Astrocyte of the spinal cord (primary cell): Measurements from ENCODE around the gene CHAC1.

Experiments
- DNase-seq: peaks from one replicate; pipeline ENCODE4 v3.0.0; 2011; ENCODE audit warnings: low read depth, low spot score
- H3K4me3 ChIP-seq: 2 replicates; pipeline ENCODE4 v1.5.1; 2011; ENCODE audit warnings: low read depth, mild to moderate bottlenecking, low read length, moderate library complexity
- in situ Hi-C: cut with HindIII; loops from 2 replicates; pipeline ENCODE4 v1.10.0; 2017; ENCODE audit warnings: low sequenced_read_pairs
- TF ChIP-seq, protein P1 (sequence below): IDR thresholded peaks from 2 replicates; pipeline ENCODE4 v1.5.1; 2012; ENCODE audit warnings: low read depth, mild to moderate bottlenecking, low read length, inconsistent platforms

CHAC1 gene

GRCh38 chr15:40952901-40953712, at the start of gene CHAC1:
Gene CHAC1, plus strand, starts transcription at chr15:40953471. Its CDS starts 113 bp downstream, at chr15:40953584.
- peak within 1 kb of the TSS; percentile 79 for H3K4me3 ChIP-seq
- in situ Hi-C loops, result no loop called here
- peak; percentile 98 for DNase-seq
- TF ChIP-seq, protein P1, sequence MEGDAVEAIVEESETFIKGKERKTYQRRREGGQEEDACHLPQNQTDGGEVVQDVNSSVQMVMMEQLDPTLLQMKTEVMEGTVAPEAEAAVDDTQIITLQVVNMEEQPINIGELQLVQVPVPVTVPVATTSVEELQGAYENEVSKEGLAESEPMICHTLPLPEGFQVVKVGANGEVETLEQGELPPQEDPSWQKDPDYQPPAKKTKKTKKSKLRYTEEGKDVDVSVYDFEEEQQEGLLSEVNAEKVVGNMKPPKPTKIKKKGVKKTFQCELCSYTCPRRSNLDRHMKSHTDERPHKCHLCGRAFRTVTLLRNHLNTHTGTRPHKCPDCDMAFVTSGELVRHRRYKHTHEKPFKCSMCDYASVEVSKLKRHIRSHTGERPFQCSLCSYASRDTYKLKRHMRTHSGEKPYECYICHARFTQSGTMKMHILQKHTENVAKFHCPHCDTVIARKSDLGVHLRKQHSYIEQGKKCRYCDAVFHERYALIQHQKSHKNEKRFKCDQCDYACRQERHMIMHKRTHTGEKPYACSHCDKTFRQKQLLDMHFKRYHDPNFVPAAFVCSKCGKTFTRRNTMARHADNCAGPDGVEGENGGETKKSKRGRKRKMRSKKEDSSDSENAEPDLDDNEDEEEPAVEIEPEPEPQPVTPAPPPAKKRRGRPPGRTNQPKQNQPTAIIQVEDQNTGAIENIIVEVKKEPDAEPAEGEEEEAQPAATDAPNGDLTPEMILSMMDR, result no peak

- TF ChIP-seq, protein P1, result no peak
- in situ Hi-C loops, result no loop called here
- H3K4me3 ChIP-seq, result no peak overlapping the region
- no peak for DNase-seq
Measured at GRCh38 chr15:40904552-40905201, 48.6 kb upstream of the CHAC1 start.

DNA sequence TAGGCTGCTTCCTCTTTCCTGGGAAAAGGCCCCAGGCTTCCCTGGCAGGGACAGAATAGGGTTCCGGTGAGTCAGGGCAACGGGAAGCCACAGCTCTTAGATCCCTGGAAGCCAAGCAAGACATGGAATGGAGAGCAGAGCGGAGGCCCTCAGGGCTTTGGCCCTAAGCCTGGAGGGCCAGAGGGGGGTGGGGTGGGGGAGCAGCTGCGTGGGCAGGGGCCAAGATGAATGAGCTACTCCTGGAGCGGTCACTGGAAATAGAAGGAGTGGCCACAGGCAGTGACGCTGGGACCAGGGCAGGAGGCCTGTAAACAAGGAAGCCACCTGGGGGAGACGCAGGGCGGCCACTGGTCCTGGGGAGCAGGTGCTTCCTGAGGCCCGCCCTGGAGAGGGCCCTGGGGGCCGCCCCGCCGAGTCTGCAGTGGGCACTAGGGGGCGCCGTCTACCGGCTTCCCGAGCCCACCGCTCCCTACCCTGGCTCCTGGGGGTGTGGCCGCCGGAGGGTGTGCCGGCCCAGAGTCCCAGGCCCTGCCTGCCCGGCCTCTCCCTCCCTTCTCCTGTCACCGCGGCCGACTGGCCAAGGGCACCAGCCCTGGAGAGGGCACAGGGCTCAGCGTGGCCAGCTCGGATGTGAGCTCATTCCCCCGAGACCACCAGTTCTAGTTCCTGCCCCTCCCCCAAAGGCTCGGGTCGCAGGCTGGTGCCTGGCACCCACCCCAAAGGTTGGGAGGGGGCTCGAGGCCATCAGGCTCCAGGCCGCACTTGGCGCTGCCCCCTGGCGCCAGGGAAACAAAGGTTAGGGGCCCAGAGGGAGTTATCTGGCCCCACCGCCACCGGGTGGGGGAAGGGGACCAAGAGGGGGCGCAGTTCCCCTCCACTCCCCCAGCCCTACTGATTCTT, 46.9 kb upstream of the CHAC1 start:
- DNase-seq, result peak; percentile 93
- H3K4me3 ChIP-seq, result peak overlapping the region; percentile 36
- TF ChIP-seq, protein P1, result peak; percentile 81
- in situ Hi-C loops, result no loop called here

- in situ Hi-C loops, result no loop called here
- TF ChIP-seq, protein P1, result no peak
- H3K4me3 ChIP-seq, result peak overlapping the region; percentile 36
- no peak for DNase-seq
Measured at GRCh38 chr15:40906991-40907802, 46.1 kb upstream of the CHAC1 start.

DNA sequence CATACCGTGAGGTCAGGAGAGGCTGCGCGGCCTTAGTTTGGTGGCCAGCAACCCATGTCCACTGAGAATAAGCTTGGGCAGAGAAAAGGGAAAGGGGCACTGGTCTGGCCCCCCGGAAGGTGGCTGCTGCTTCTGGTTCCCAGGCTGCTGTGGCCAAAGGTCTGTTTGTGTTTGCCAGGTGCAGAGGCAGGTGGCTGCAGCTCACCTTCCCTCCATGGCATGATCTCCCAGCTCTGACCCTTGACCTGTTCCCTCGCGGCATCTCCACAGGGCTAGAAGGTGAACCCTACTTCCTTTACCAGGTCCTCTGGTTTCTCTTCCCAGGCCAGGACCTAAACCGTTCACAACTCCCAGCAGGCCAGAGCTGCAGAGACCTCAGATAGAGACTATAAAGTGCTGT, 45.2 kb upstream of the CHAC1 start:
- no peak for DNase-seq
- TF ChIP-seq, protein P1, result no peak
- in situ Hi-C loops, result no loop called here
- no peak overlapping the region for H3K4me3 ChIP-seq
